Caco-2 (cell line): ENCODE measurements around the gene CEP55. TPM values are rescaled to one million over a fixed set of nuclear protein-coding genes. Genes with fewer than 3 reads are reported as not detected.

ENCODE experiments used
- BruUV-seq: library from RNA; stranded (reverse); fragments of 400-500 nt; replicated peaks from 2 replicates; lab custom pipeline; 2021; lab: Mats Ljungman, UMichigan
- CTCF ChIA-PET: fragments of 300-600 bp; sonication (Branson Sonifier 250); formaldehyde crosslinking; loops from one replicate; lab custom pipeline; 2022; ENCODE audit warnings: antibody characterized with exemption; lab: Charles Lee
- POLR2A ChIA-PET: fragments of 300-600 bp; sonication (Branson Sonifier 250); formaldehyde crosslinking; loops from one replicate; lab custom pipeline; 2022; ENCODE audit warnings: antibody characterized with exemption; lab: Charles Lee
- DNase-seq, 2 experiments: peaks; one replicate each; pipeline versions ENCODE4 v3.0.0 to v3.0.0-alpha.2; 2020 to 2022
- H3K27me3 ChIP-seq: replicated peaks from 2 replicates; pipeline ENCODE4 v1.6.0; 2011; ENCODE audit warnings: low read length; ENCODE audit not compliant: control insufficient read depth, insufficient read depth
- H3K36me3 ChIP-seq: 2 replicates; pipeline ENCODE4 v1.5.1; 2011; ENCODE audit warnings: low read length; ENCODE audit not compliant: control insufficient read depth, insufficient read depth
- H3K4me1 ChIP-seq: fragments of 250-450 bp; sonication (Bioruptor Pico); 2 replicates; pipeline ENCODE4 v1.5.1; 2020; ENCODE audit warnings: mild to moderate bottlenecking
- H3K4me3 ChIP-seq: 2 replicates; pipeline ENCODE4 v1.5.1; 2011; ENCODE audit warnings: low read depth, mild to moderate bottlenecking, control low read depth, low read length
- H3K9me3 ChIP-seq: fragments of 250-450 bp; sonication (Bioruptor Pico); 2 replicates; pipeline ENCODE4 v1.5.1; 2020; ENCODE audit warnings: mild to moderate bottlenecking, moderate library complexity
- H3K27ac Mint-ChIP-seq: one replicate; pipeline ENCODE4 v1.8.0; 2022; ENCODE audit warnings: mixed read lengths; ENCODE audit not compliant: unreplicated experiment
- H3K27me3 Mint-ChIP-seq: one replicate; pipeline ENCODE4 v1.8.0; 2022; ENCODE audit warnings: mixed read lengths; ENCODE audit not compliant: insufficient read depth, unreplicated experiment
- H3K36me3 Mint-ChIP-seq: one replicate; pipeline ENCODE4 v1.8.0; 2022; ENCODE audit warnings: mild to moderate bottlenecking, mixed read lengths; ENCODE audit not compliant: insufficient read depth, unreplicated experiment
- H3K4me1 Mint-ChIP-seq: one replicate; pipeline ENCODE4 v1.8.0; 2022; ENCODE audit warnings: low read depth, mixed read lengths; ENCODE audit not compliant: unreplicated experiment
- H3K4me3 Mint-ChIP-seq: one replicate; pipeline ENCODE4 v1.8.0; 2022; ENCODE audit warnings: mild to moderate bottlenecking, moderate library complexity, mixed read lengths; ENCODE audit not compliant: unreplicated experiment
- H3K9me3 Mint-ChIP-seq: one replicate; pipeline ENCODE4 v1.8.0; 2022; ENCODE audit warnings: mixed read lengths; ENCODE audit not compliant: unreplicated experiment
- CTCF ChIP-seq, 2 experiments: fragments of 200-600 bp in 1 of 2; IDR thresholded peaks; 1 replicate in 1 of 2; 2 replicates in 1 of 2; pipeline versions ENCODE4 v1.5.1 to v1.8.0; 2011 to 2022; ENCODE audit warnings: antibody characterized with exemption in 1 of 2, control low read depth in 1 of 2, inconsistent platforms in 1 of 2, low read depth in 1 of 2, low read length in 1 of 2, mild to moderate bottlenecking in 1 of 2, moderate library complexity in 1 of 2; ENCODE audit not compliant: insufficient read depth in 1 of 2, severe bottlenecking in 1 of 2, unreplicated experiment in 1 of 2
- intact Hi-C: fragments of 100-400 bp; cut with micrococcal nuclease; formaldehyde crosslinking; loops from one replicate; pipeline ENCODE4 v1.10.0; 2022; ENCODE audit not compliant: unreplicated experiment
- total RNA-seq: library from RNA; stranded (reverse); gene quantifications from 2 replicates; pipeline ENCODE4 v1.2.3, GENCODE V29; 2022

The CEP55 gene
- total RNA-seq, 1 experiment from 2014 or later = 65.3 TPM

- Mint-ChIP-seq H3K4me3 (no peak overlapping the region), H3K27me3 (no peaks in the 10 kb centered on the region), H3K36me3 (peaks cover 79% of the 10 kb centered on the region), H3K4me1 (peaks cover 49% of the 10 kb centered on the region), H3K9me3 (no peaks in the 10 kb centered on the region), H3K27ac (peak overlapping the region; percentile 97)
- Histone ChIP-seq H3K27me3 (no peaks in the 10 kb centered on the region), H3K4me1 (peaks cover 72% of the 10 kb centered on the region), H3K9me3 (no peaks in the 10 kb centered on the region), H3K4me3 (no peak overlapping the region), H3K36me3 (peaks cover 3% of the 10 kb centered on the region; the same call in 1 of the 2 replicates)
- no peak for TF ChIP-seq CTCF (IDR thresholded peaks at IDR 0.05; ENCODE audit: insufficient read depth in 1 of 2, low read depth in 1 of 2, low read length in 1 of 2, severe bottlenecking in 1 of 2, unreplicated experiment in 1 of 2)
- ChIA-PET POLR2A (interaction anchor here (0.8 to 1.2 kb wide), 3 partner anchors 18 to 27 kb away, joined by 3 to 5 read pairs (median 4); no protein-coding TSS in a partner anchor), CTCF (interaction anchor here (0.9 kb wide), 2 partner anchors 18 to 88 kb away, joined by 3 to 5 read pairs; partner anchors contain the start of gene MYOF)
- intact Hi-C loops = no loop called here
- DNase-seq = peak in 1 of 2 experiments; percentile 39
- no TSS peak for BruUV-seq
Observed at GRCh38 chr10:93463723-93464476, 32.5 kb upstream of the CEP55 start.

- intact Hi-C loops = no loop called here
- ChIA-PET CTCF (no interaction called here), POLR2A (interaction anchor here (1.2 kb wide), 1 partner anchor 28 kb away, joined by 5 read pairs; no protein-coding TSS in a partner anchor)
- H3K27me3 Mint-ChIP-seq = no peaks in the 10 kb centered on the region
- H3K9me3 ChIP-seq = no peaks in the 10 kb centered on the region
- no peak for TF ChIP-seq CTCF (IDR thresholded peaks at IDR 0.05; ENCODE audit: insufficient read depth in 1 of 2, low read depth in 1 of 2, low read length in 1 of 2, severe bottlenecking in 1 of 2, unreplicated experiment in 1 of 2)
- H3K36me3 ChIP-seq = peaks cover 5% of the 10 kb centered on the region
- no peak overlapping the region for H3K4me3 Mint-ChIP-seq
- H3K27me3 ChIP-seq = no peaks in the 10 kb centered on the region
- no TSS peak for BruUV-seq
- H3K9me3 Mint-ChIP-seq = no peaks in the 10 kb centered on the region
- H3K4me1 ChIP-seq = peaks cover 72% of the 10 kb centered on the region
- peak overlapping the region; percentile 97 for H3K27ac Mint-ChIP-seq
- H3K4me1 Mint-ChIP-seq = peaks cover 40% of the 10 kb centered on the region
- peaks cover 82% of the 10 kb centered on the region for H3K36me3 Mint-ChIP-seq
- no peak for DNase-seq
- no peak overlapping the region for H3K4me3 ChIP-seq
Observed at GRCh38 chr10:93464776-93465388, 31.5 kb upstream of the CEP55 start.
